Ramos (cell line): Measurements from ENCODE around the gene H19.

Experiments
- in situ Hi-C: fragments of 300-500 bp; cut with MboI; formaldehyde crosslinking; loops from one replicate; pipeline ENCODE4 v1.14.3; 2022; ENCODE audit warnings: low sequenced_read_pairs; ENCODE audit not compliant: unreplicated experiment

The H19 gene

DNA sequence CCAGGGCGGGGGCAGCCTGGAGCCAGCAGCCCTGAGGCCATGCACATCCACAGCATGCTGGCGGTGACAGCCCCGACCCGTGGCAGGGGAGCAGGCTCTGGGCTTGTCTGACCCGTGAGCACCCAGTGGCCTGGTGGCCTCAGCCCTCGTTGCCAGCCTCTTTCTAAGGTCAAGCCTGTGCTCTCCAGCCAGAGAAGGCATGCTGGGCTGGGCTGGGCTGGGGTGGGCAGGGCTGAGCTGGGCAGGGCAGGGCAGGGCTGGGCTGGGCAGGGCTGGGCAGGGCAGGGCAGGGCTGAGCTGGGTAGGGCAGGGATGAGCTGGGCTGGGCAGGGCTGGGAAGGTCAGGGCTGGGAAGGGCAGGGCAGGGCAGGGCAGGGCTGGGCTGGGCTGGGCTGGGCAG, 10.6 kb downstream of the H19 start:
- in situ Hi-C loops, result no loop called here

DNA sequence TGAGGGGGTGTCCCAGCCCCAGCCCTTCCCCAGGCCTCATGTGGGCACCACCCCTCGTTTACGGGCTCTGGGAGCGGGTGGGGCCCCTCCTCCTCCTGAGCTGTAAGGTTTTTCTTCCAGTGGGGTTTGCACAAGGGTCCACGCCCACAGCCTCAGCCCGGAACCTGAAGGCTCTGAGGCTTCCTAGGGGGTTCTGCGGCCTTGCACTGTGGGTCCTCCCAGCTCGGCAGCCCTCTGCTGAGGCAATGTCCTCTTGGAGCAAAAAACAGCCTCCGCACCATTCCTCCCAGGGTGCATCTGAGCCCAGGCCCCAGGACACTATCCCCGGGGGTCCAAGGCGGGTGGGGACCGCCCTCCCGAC, 14.1 kb downstream of the H19 start:
- in situ Hi-C loops, result no loop called here

DNA sequence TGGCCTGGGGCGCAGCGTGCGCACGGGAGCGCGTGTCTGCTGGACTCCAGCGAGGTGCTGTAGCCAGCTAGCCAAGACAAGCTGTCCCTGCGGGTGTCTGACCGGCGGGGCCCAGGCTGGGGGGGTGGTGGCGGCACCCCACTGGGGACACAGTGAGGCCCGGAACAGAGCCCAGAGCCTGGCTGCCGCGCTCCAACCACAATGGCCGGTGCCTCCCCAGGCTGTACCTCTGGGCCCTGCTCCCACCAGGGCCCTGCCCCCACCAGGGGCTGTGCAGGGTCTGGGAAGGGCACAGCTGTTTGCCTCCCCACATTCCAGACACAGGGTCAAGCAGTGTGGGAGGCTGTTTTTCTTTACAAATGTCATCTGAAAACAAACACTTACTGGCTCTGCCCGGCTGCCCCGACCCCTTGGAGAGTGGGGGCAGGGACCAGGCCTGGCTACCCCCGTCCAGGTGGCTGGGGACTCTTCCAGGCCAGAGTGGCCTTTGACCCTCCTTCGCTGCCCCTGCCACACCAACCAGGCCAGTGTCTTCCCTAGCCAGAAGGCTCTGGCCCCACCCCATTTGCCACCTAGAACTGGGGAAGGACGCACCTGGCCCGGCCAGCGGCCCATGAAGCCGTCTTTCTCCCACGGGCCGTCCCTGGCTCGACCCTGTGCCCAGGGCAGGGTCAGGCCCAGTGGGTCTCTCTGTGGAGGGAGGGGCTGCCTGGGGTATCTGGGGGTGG, 14.6 kb downstream of the H19 start:
- in situ Hi-C loops, result no loop called here

DNA sequence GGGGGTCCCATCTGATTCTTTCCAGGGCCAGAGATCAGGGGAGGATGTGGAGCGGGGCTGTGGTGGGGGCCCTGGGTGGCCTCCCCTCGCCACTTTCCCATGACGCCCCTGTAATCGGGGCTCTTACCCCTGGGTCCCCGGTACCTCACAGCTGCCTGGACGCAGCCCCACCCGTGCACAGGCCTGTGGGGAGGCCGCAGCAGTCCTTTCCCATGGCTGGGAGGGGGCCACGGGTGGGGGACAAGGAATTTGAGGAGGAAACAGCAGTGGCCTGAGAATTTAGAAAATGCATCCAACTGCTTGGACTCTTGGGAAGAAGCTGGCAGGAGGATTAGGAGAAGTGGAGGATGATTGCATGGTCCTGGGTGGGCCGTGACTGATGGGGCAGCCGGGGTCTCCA, 18.0 kb downstream of the H19 start:
- in situ Hi-C loops, result no loop called here

DNA sequence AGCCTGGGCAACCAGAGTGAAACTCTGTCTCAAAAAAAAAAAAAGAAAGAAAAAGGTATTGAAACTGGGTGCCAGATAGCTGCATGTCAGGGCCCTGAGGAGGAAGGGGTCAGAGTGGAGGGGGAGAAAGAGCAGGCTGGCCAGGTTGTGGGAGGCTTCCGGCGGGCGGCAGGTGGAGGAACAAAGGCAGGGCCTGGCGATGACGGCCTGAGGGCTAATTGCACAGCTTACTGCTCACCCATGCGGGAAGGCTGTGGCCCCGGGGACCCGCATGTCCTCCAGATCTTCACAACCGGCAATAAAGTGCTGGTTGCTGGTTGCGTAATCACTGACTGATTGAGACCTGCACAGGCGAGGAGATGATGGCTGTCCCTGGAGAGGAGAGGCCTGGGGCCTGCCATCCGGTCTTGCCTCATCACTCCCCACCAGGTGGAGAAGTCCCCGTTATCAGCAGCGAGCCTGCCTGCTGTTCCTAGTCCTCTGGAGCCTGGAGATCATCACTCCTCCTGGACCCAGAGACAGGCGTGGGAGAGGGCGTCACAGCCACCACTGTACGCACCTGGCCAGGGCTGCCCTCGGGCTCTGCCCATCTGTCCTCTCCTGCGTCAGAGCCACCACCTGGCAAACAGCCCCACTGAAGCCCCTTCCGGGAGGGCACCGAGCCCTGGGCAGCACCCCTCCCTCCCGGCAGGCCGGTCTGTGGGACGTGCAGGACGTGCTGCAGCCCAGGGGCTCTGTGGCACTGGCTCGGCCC, 18.7 kb downstream of the H19 start:
- in situ Hi-C loops, result no loop called here

DNA sequence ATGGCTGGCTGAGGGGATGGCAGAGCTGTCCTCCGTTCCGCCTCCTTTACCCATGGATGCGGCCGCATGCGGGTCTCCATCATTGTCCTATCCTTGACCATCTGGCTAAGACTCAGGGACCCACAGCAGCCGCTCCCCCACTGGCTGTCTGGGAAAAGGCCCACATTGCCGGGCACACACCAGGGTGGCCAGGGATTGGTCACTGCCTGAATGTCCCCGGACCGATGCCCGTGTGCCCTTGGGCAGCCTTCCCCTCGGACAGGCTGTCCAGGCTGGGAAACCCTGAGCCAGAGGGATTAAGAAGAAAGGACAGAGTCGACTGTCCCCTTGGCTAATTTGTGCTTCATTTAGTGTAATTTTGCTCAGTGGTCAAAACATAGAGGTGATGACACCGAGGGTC, 22.5 kb downstream of the H19 start:
- in situ Hi-C loops, result no loop called here

DNA sequence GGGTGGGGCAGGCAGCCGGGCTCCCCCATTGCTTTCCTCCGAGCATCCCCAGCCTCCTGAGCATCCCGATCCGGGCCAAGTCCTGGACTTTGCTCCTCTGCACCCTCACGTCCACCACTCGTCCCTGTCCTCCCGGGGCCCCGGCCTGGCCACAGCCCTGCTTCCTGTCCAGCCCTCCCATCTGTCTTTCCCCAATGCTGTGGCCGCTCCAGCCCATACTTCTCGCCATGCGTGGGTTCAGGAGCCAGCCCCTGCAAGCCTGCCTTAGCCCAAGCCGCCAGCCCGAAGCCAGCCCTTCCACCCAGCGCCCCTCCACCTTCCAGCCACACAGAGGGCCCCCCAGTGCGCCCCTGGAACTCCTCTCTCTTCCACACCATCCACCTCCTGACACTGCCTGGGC, 26.7 kb downstream of the H19 start:
- in situ Hi-C loops, result no loop called here

DNA sequence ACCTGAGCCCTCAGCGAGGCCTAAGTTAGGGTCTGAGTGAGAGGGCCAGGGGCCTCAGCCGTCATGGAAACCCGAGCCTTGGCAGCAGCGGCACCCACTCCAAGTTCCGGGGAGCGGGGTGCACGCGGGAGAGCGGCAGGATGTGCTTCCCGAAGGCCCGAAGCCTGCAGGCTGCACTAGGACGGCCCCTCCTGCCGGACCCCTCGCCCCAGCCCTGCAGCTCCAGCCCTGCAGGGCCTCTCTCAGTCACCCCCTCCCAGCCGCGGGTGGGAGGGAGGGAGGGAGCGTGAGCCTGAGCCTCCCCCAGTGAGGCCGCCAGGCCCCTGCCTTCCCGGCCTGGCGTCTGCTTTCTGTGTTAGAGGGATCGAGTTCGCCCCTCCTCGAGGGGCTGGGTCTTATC, 27.9 kb downstream of the H19 start:
- in situ Hi-C loops, result no loop called here

DNA sequence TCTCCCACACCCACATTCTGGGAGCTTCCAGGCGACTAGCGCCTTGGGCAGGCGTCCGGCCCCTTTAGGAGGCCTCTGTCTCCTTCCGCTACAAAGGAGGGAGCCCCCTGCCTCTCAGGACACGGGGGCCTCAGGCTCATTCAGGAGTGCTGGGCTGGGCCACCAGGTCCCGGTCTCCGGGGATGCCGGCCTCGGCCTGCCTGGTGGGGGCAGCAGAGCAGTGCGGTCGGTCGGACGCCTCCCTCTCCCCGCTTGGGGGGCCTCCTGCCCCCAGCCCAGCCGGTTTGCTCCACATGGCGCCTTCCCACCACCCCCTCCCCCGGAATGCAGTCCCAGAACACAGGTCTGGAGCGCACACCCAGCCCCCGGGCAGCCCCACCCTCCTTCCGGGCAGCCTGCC, 28.6 kb downstream of the H19 start:
- in situ Hi-C loops, result no loop called here

DNA sequence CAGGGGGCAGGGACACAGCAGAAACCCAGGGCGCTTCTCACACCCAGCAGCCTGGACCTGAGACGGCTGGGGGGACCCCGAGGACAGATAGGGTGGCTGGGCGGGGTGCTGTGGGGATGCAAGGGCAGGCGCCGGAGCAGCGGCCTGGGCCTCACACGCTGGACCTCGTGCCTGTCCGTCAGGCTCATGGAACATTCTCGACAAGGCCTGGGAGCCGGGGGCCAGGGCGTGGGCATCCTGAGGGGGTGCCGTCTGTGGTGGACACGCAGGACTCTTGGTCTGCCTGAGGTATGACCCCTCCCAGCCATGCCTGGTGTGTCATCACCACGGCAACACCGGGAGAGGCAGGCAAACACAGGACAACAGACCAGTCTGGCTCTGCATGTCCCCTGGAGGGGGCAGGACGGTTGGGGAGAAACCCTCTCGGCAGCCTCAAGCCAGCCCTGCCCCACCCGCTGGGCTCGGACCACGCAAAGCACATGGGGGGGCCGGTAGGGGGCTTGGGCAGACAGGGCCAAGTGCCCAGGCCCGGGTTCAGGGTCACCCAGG, 29.1 kb downstream of the H19 start:
- in situ Hi-C loops, result no loop called here

DNA sequence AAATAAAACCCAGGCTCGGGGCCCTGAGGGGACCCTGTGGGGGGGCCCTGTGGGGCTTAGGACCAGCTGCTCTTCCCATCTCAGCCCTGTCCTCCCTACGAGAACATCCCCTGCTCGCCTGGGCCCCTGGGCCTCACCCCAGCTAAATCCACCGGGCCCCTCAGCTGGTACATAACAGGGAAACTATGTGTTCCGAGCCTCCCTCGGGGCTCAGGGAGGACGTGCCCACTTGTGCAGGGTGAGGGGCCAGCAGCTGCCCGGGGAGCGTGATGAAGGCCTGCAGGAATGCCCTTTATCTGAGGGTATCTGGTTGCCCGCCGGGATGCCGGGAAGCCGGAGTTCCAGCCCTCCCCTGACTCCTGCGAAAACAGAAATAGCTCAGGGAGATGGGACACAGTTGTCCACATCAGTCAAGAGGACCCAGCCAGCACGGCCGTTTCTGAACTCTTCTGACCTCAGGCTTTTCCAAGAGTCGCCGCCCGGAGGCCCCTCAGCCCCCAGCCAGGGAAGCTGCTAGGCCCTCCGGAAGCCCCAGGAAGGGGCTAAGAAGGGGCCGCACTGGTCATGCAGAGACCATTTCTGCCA, 29.9 kb downstream of the H19 start:
- in situ Hi-C loops, result no loop called here

DNA sequence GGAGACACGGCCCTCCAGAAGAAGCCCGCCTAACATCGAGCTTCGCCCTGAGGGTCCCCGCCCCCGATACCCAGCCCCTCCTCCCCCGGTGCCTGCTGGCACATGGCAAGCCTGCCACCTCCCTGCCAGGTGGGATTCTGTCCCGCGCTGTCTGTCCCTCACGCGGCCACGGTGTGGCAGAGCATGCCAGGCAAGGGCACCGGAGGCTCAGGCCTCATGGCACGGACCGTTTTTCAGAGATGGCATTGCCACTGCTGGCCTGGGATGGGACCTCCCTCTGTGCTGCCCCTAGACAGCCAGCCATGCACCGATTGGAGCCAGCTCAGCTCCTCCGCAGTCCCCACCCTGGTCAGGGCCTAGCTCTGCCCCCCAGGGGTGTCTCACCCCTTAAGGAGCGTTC, 31.1 kb downstream of the H19 start:
- in situ Hi-C loops, result no loop called here

DNA sequence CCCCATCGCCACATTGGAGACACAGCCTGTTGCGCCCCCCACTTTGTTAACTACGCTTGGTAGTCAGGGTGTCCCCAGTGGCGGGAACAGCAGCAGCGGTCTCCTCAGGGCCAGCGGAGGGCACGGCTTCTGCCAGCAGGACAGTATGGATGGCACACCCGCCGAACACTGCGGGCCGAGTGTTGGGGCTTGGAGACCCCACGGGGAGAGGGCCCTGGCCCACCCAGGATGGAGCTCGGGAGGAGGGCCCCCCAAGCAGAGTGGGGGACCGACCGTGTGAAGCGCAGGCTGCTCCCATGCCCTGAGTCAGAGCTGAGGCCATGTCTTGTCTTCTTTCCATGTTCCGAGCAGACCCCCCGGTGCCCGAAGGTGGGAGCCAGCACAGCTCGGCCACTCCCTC, 32.7 kb downstream of the H19 start:
- in situ Hi-C loops, result no loop called here

DNA sequence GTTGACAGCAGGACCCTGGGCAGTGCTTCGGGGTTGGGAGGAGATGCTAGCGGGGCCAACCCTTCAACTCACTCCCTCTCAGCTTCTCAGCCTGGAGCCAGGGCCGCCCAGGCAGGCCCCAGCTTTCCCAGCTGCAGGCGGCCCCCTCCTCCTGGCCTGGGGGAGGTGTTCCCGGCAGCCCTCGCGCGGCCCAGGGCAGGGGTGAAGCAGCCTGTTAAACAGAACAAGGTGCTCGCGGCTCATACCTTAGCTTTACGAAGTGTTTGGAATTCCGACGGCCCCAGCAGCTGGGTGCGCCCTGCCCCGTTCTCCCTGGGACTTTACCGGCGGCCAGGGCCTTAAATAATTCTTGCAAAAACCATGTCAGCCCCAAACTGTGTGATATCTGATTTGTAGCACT, 33.3 kb downstream of the H19 start:
- in situ Hi-C loops, result no loop called here

DNA sequence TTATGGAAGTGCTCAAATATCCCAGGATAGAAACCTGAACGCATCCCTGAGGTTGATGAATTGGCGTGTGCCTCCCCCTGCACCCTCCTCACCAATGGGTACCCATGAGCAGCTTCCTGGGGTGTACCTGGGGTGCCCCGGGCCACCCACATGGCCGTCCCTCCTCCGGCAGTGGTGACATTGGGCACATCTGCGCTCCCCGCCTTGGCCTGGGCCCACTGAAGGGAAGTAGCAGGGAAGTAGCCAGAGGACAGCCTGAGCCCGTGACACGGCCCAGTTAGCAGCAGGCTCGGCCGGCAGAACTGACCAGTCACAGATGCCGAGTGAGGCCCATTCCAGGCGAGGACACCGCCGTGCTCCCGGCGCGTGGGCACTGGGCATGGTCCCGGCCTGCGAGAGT, 33.8 kb downstream of the H19 start:
- in situ Hi-C loops, result no loop called here

DNA sequence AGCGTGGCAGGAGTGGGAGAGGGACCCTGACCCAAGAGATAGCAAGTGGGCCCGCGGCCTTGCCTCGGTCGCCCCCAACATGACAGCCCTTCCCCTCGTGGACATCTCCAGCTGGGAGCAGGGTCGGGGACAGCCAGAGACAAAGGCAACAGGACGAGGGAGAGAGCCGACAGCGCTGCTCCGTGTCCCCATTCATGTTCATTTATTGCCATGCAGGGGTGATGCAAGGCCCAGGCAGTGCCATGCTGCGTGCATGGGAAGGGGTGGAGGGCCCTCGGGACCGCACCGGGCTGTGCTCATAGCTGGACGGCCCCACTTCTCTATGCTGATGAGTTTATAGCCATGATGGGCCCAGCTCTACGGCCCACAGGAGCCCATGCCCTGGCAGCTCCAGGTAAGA, 37.9 kb downstream of the H19 start:
- in situ Hi-C loops, result no loop called here

DNA sequence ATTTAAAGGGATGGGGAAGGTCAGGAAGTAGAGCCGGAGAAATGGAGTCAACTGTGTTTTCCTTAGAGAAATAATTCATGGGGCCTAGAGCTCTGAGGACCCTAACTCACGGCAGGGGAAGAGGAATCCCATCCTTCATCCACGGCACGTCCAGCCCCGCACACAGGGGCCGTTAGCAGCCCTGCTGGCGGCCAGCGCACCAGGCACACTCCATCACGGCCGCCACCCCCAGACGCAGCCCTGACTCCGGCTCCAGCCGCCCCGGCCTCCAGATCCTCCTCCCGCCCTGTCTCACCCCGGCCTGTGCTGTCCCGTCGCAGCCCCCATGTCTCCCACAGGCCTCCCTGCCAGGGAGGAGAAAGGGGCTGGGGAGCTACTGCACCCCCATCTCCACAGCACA, 39.3 kb downstream of the H19 start:
- in situ Hi-C loops, result no loop called here

DNA sequence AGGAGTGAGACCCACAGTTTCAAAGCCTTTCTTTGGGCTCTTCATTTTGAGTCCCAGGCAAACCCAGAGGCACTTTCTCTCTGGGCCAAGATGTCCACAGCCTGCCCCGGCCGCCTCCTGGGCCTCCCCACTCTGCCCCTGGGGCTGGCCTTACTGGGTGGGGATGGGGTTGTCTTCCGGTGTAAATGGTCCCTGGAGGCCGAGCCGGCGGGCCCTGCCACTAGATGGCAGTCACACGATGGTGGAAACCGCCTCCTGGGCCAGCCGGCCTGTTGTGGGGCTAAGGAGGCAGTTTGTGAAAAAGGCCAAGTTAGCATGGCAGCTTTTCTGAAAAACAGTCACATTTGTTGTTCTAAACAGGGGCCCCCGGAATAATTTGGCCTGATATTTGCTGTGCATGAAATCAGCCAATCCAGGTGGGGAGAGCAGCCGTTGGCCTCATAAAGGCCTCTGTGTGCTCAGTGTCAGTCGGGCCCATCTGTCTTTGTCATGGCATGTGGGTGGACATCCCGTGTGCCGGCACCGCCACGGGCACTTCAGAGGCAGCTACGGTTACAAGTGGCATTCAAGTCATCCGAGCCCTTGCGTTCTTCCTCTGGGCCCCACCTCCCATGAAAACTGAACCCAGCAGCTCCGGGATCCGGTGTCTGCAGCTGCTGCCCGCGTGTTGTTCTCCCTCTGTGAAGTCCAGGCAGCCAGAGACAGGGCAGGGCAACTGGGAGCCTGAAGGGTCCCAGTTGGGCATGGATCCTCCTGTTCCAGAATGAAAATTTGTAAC, 44.0 kb downstream of the H19 start:
- in situ Hi-C loops, result no loop called here

DNA sequence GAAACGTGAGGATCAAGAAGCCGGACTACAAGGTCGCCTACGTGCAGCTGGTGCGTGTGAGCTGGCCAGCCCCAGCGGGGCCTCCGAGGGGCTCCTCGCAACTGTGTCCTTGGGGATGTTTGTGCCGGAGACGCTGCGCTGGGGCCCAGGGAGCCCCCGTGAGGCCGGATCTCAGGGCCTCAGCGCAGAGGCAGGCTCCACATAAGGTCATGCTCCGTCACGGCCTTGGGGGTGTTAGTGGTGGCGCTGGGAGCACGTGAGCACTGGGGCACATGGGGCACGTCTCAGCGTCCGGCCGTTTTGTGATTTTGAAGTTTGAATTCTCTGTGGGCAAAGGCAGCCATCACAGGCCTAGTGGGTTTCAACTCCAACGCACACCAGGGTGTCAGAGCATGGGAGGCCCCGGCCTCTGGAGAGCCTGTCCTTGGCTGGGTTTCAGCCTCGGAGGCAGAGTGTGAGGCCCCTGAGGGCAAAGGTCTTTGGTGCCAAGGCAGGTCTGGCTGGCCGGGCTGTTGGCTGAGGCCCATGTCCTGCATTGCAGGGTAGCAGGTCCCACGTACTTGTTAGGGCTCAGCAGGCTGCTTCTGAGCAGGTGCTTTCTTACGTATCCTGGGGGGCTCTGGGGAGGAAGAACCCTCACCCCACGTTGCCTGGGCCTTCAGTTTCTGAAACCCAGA, 44.7 kb downstream of the H19 start:
- in situ Hi-C loops, result no loop called here

DNA sequence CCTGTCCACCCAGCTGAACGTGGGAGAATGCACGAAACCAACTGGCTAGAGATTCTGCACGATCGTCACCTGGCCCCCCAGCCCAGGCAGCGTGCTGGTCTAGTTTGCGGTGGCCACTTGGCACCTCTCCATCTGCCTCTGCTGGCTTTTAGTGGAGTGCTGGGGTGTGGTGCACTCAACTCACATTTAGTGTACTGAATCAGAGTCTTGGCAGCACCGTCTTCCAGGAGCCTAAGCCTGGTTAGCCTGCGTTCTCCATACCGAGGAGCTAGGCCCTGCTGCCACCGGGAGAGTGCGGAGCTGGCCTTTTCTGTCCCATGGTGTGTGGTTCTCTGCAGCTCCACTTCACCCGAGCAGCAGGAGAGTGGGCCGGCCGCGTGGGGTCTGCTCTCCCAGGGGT, 47.7 kb downstream of the H19 start:
- in situ Hi-C loops, result no loop called here
